Measurements from ENCODE around the gene ARFGAP1.
A peak's percentile ranks its signal among the peaks of the same experiment; 100 is the strongest.

Gene ARFGAP1

GRCh38 chr20:63280929-63281545 lies 8.4 kb downstream of the ARFGAP1 start:
- DNase-seq = no peak

DNA sequence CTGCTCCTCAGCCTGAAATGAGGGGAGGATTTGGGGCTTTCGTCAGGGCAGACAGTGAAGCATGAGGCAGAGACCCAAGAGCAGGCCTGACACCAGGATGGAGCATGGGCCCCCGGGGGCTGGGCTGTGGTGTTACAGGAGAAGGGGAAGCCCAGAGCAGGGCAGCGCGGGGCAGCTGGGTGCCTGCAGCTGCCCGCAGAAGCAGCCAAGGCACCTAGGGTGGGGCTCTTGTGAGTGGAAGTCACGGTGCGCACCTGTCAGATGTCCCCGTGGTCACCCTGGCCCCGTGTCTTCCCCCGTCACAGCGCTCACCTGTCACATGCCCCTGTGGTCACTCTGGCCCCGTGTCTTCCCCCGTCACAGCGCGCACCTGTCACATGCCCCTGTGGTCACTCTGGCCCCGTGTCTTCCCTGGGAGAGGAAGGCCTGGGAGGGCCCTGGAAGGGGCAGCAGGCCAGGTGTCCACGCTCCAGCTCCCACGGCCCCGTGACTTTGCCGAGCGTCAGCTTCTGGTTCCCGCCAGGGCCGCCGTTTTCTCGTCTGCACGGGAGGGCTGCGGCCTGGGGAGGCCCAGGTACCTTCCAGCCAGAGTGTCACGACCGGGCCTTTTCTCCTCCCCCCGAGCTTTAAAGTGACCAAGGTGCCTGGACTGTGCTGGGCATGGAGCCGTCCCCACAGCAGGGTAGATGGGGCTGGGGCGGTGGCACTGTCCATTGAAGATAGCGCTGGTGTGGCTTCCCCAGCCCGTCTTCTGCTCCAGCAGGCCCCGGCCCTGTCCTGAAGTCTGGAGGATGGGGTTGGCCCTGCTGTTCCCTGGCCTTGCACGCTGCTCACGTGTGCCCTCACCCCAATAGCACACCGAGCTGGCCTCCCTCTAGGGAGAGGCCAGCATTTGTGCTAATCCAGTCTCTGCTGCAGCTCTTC lies 9.4 kb downstream of the ARFGAP1 start:
- no peak for DNase-seq

DNA sequence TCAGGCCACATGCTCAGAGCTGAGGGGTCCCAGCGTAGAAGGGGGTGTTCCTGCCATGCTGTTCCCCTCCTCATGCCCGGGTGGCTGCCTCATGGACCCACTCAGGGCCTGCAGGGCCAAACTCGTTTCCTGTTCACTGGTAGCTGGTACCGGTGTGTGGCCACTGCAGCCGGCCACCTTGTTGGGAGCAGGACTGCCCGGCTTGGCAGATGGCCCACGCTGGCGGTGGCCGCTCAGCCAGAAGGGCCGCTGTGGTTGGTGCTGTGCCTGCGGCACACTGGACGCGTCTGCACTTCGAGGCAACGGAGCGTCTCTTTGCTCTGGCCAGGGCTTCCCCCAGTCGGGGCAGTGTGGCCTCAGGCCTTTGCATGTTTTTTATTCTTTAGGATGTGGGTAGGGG lies 10.3 kb downstream of the ARFGAP1 start:
- no peak for DNase-seq

DNA sequence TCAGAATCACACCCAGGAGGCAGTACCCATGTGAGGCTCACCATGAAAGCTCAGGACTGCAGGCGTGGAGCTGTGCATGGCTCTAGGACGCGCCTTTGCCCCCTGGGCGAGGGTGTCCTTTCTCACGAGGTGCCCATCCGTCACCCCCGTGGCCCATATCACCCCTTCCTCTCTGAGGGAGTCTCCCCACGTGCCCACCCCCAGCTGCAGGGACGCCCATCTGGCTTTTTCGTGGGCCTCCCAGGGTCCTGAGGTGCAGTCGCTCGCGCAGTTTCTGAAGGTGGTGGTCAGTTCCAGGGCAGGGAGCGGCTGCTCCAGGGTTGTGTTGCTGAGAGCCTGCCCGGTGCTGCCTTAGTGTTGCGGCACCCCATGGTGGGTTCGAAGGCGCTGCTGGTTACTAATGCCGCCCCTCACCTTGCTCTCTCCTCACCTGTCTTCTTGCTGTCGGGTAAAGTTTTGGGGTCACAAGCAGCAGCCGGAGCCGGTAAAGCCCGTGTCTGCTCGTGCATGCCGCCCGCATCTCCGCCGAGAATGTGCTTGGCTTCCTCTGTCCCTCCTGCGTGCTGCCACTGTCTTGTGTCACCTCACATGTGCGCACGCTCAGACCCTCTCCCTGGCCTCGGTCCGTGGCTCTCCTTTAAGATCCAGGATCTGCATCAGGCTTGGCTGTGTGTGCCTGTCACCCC lies 10.9 kb downstream of the ARFGAP1 start:
- no peak for DNase-seq

- no peak for DNase-seq
Measured at GRCh38 chr20:63284083-63284440, 11.4 kb downstream of the ARFGAP1 start.

GRCh38 chr20:63284544-63284949 lies 11.9 kb downstream of the ARFGAP1 start:
- DNase-seq = no peak

GRCh38 chr20:63284981-63285524 lies 12.4 kb downstream of the ARFGAP1 start:
- DNase-seq = no peak

DNA sequence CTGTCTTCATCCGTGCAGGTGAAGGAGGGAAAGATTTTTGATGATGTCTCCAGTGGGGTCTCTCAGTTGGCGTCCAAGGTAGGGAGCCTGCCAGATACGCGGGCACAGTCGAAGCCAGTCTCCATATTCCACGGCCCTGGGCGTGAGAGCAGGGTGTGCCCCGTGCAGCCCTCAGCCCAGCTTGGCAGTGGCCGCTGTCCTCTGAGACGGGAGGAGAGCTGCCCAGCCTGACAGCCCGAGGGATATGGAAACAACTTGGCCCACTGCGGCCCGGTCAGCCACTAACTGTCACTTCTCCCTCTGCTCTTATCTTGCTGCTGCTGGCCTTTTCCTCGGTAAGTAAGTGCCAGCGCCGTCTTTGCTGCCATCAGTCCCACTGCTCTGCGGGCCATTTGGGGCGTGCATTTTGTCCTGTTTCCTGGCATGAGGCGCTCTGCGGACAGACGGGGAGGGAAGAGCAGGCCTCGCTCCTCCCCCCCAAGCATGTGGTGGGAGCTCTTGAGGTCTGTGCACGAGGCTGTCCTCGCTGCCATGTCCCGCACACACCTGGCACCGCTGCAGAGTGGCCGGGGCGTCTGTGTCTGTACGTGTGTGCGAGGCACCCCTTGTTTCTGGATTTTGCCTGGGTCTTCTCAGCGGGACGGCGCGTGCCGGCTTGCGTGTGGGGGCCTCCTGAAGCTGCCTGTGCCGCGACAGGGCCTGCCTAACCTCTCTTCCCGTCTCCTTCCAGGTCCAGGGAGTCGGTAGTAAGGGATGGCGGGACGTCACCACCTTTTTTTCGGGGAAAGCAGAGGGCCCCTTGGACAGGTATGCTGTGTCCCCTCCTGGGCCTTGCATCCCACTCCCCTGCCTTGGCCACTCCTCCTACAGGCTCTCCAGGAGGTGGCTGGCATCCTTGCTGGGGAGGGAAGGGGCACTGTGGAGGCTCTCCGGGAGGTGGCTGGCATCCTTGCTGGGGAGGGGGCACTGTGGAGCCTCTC lies 13.3 kb downstream of the ARFGAP1 start:
- DNase-seq = no peak

GRCh38 chr20:63286781-63287696 lies 14.4 kb downstream of the ARFGAP1 start:
- DNase-seq = no peak

DNA sequence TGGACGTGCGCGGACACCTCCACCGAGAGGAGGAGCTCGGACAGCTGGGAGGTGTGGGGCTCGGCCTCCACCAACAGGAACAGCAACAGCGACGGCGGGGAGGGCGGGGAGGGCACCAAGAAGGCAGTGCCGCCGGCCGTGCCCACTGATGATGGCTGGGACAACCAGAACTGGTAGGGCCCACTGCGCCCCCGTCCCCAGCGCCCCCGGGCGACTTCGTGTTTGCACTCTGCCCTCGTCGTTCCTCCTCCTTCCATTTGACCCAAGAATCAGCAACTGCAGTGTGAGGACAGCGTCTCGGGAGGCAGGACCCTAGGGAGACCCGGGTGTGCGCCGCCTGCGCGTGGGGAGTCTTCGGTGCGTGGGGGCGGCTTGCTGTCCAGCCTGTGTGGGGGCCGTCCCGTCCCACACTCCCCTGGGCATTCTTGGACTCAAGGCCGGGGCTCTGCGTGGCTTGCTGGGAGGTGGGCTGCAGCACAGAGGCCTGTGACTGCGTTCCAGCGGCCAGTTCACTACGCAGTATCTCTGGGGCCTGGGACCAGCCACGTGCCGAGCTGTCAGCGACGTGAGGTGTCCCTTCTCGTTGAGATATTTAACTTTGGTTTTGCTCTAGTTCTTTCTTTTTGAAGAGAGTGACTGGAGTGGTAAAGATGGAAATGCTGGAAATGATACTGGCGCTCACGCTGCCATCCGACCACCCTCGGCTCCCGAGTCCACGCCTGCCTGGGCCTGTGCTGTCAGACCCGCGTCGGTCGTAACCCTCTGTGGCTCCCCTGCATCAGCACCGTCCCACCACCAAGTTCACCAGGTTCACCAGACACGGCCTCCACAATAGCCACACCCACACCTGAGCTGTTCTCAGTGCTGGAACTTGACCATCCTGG lies 15.3 kb downstream of the ARFGAP1 start:
- DNase-seq = no peak

DNA sequence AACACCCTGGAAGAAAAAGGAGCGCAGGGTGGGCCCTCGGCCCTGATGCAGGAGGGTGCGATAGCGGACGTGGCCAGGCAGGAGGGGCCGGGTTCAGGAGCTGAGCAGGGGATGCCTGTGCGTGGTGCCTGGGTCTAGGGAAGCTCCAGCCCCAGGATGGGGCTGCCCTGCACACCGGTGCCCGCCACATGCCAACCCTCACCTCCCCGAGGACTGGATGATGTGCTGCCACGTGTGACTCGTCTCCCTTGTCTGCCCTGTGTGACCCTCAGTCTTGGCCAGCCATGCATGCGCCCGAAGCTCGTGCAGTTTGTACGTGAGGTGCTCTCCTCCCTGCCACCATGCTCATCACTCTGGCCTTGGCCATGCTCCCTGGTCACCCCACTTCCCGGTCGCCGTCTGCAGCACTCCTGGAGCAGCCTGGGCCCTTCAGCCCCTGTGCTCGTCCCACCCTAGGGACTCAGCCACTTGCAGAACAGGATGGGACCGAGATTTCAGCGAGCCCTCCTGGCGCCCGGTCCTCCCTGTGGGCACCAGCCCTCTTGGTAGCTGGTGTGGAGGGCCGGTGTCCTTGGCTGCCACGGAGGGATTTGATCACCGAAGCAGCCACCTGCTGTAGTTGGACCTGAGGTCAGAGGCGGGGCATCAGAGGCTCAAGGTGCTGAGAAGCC lies 16.1 kb downstream of the ARFGAP1 start:
- no peak for DNase-seq

- DNase-seq = no peak
Measured at GRCh38 chr20:63289311-63290135, 16.9 kb downstream of the ARFGAP1 start.

GRCh38 chr20:63290136-63290676 lies 17.6 kb downstream of the ARFGAP1 start:
- no peak for DNase-seq

DNA sequence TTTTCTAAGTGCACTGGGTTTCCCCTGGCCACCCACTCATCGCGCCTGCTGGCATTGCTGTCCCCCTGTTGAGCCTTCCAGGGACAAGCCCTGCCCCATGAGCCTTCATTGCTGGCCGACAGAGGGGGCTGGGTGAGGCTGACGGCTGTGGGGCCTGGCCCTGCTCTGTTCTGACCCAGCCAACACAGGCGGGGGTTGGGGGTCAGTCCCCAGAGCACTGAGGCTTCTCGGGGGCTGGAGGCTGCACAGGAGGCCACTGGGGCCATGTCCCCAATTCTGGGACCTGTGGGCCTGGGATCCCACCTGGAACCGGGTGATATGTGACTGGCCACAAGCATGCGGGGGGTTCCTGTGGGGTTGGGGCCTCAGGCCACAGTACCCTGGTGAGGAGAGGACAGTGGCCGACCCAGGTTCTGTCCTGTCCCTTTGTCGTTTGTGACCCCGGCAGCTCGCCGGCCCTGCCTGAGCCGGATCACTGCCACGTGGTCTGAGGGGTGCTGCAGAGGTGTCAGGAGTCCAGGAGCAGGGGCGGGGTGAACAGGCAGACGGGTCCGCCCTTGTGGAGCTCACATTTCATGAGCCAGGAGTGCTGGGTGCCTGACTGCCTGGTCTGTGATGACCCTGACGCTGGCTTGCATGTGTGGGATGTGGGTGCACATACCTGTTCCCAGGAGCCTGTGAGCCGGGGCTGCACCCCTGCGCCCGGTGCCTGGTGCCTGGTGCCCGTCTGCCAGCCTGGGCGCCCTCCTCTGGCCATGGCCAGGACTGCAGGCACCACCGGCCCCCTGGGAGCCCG lies 18.3 kb downstream of the ARFGAP1 start:
- DNase-seq = peak in 1 of 2 experiments; percentile 25

DNA sequence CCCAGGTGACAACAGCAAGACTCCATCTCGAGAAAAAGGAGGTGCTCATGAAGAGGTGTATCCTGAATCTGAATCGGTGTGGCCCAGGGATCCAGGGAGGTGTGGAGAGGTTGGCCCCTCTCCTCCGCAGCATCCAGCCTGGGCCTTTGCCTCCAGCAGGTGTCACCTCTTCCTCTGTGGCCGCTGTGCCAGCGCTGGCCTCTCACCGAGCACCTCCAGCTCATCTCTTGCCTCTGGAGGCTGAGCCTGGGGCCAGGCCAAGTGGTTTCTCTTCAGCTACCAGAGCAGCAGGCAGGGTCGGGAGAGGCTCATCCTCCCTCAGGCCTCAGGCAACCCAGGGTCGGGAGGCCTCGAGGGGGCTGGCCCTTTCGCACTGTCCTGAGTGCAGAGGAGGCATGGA lies 19.2 kb downstream of the ARFGAP1 start:
- DNase-seq = no peak

DNA sequence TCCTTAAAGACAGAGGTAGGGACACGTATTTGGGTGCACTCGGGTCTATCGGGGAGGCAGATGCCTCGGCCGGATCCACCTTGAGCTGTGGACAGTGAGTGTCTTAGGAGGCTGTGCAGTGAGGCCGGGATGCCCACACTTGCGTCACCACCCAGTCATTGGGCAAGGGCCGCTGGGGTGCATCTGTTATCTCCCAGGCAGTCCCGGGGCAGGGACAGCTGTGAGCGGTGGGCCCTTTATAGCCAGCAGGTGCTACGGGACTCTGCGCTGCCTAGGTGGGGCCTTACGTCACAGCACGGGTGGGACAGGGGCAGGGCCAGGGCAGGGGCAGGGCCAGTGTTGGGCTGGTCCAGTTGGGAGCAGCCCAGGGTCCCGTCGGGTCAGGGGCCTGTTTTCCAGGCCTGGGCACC lies 19.7 kb downstream of the ARFGAP1 start:
- no peak for DNase-seq

GRCh38 chr20:63292904-63293303 lies 20.3 kb downstream of the ARFGAP1 start, which contains the start of gene COL20A1:
COL20A1 (plus strand) TSS chr20:63293186; CDS start chr20:63295108, 1,922 bp downstream.
- no peak for DNase-seq
